GM23338 (cell line): ENCODE results near the gene TYK2. TPM values are rescaled to one million over a fixed set of nuclear protein-coding genes. Genes with fewer than 3 reads are reported as not detected.

Experiments
- microRNA counts: library from miRNA; unstranded; fragments of <30 nt; microRNA quantifications from one replicate; lab custom pipeline; 2017
- microRNA-seq: library from miRNA; unstranded; fragments of <30 nt; microRNA quantifications from one replicate; pipeline ENCODE4, GENCODE V29; 2017
- polyA plus RNA-seq: library from polyadenylated mRNA; unstranded; fragments of >200 nt; fragmentation: Nextera tagmentation; extraction: Ambion mirVana; gene quantifications from 2 replicates; pipeline ENCODE4 v1.2.1, GENCODE V29; 2016
- small RNA-seq: library from RNA; depleted of rRNA; stranded (forward); fragments of <200 nt; gene quantifications from one replicate; pipeline ENCODE3, GENCODE V24; 2014; ENCODE audit warnings: low replicate concordance
- total RNA-seq: library from RNA; depleted of rRNA; stranded (reverse); fragments of >200 nt; shearing (Covaris generic); gene quantifications from 2 replicates; pipeline ENCODE4 v1.2.3, GENCODE V29; 2014; rRNA removed

Gene TYK2
- total and polyA plus RNA-seq, 2 experiments from 2014 or later, result 29.1 to 30.7 TPM

MicroRNAs encoded within 50 kb of the gene (microRNA counts, 767-probe panel; counts per million panel counts)
- microRNA hsa-miR-1181 (lab: Ali Mortazavi, UCI), result not detected

Small RNA genes within 50 kb of the gene (microRNA-seq; reads per million reads assigned to microRNA genes)
- not detected for gene MIR1181

Small RNA genes within 50 kb of the gene (small RNA-seq; reads per million reads assigned to genes)
- gene AC011511.1 (not detected), gene AC011511.4 (not detected)

Other genes with a start within 250 kb of the TYK2 start
- 224 and 238 TPM in 2 replicates for gene DNMT1, start 185.6 kb downstream of the TYK2 start, total RNA-seq
- gene DNMT1, start 185.6 kb downstream of the TYK2 start, polyA plus RNA-seq, result 589 and 593 TPM in 2 replicates
- 13.2 and 13.9 TPM in 2 replicates for gene S1PR2, start 149.2 kb downstream of the TYK2 start, total RNA-seq
- 8.9 and 9.2 TPM in 2 replicates for gene S1PR2, start 149.2 kb downstream of the TYK2 start, polyA plus RNA-seq
- 152 and 171 TPM in 2 replicates for gene MRPL4, start 128.4 kb downstream of the TYK2 start, total RNA-seq
- gene MRPL4, start 128.4 kb downstream of the TYK2 start, polyA plus RNA-seq, result 92.0 and 102 TPM in 2 replicates
- gene ICAM1, start 109.5 kb downstream of the TYK2 start, total RNA-seq, result 3.5 and 3.6 TPM in 2 replicates
- 1.0 and 1.6 TPM in 2 replicates for gene ICAM1, start 109.5 kb downstream of the TYK2 start, polyA plus RNA-seq
- 1.0 and 3.8 TPM in 2 replicates for gene ICAM4, start 93.6 kb downstream of the TYK2 start, total RNA-seq
- 0.81 and 0.96 TPM in 2 replicates for gene ICAM4, start 93.6 kb downstream of the TYK2 start, polyA plus RNA-seq
- gene ICAM5, start 90.6 kb downstream of the TYK2 start, total RNA-seq, result 2.7 and 4.6 TPM in 2 replicates
- gene ICAM5, start 90.6 kb downstream of the TYK2 start, polyA plus RNA-seq, result 0.47 and 0.78 TPM in 2 replicates
- gene ZGLP1, start 70.8 kb downstream of the TYK2 start, total RNA-seq, result 1.5 and 4.7 TPM in 2 replicates
- 5.3 and 5.9 TPM in 2 replicates for gene ZGLP1, start 70.8 kb downstream of the TYK2 start, polyA plus RNA-seq
- gene FDX2, start 64.6 kb downstream of the TYK2 start, total RNA-seq, result 27.3 and 28.7 TPM in 2 replicates
- 29.7 and 35.0 TPM in 2 replicates for gene FDX2, start 64.6 kb downstream of the TYK2 start, polyA plus RNA-seq
- 88.3 and 96.7 TPM in 2 replicates for gene RAVER1, start 47.0 kb downstream of the TYK2 start, total RNA-seq
- 23.6 and 25.5 TPM in 2 replicates for gene RAVER1, start 47.0 kb downstream of the TYK2 start, polyA plus RNA-seq
- 9.6 TPM in 2 replicates for gene ICAM3, start 40.9 kb downstream of the TYK2 start, total RNA-seq
- gene ICAM3, start 40.9 kb downstream of the TYK2 start, polyA plus RNA-seq, result 14.7 and 19.2 TPM in 2 replicates
- 163 and 183 TPM in 2 replicates for gene CDC37, start 23.0 kb upstream of the TYK2 start, total RNA-seq
- 270 and 280 TPM in 2 replicates for gene CDC37, start 23.0 kb upstream of the TYK2 start, polyA plus RNA-seq
- gene PDE4A, start 40.0 kb upstream of the TYK2 start, total RNA-seq, result 5.2 and 5.4 TPM in 2 replicates
- 5.2 and 5.4 TPM in 2 replicates for gene PDE4A, start 40.0 kb upstream of the TYK2 start, polyA plus RNA-seq
- 71.5 and 77.5 TPM in 2 replicates for gene KEAP1, start 122.8 kb upstream of the TYK2 start, total RNA-seq
- 46.5 and 57.8 TPM in 2 replicates for gene KEAP1, start 122.8 kb upstream of the TYK2 start, polyA plus RNA-seq
- gene S1PR5, start 136.9 kb upstream of the TYK2 start, total RNA-seq, result 3.1 and 8.0 TPM in 2 replicates
- gene S1PR5, start 136.9 kb upstream of the TYK2 start, polyA plus RNA-seq, result 4.6 and 4.8 TPM in 2 replicates
- 53.2 and 55.5 TPM in 2 replicates for gene ATG4D, start 163.3 kb upstream of the TYK2 start, total RNA-seq
- 15.1 and 19.1 TPM in 2 replicates for gene ATG4D, start 163.3 kb upstream of the TYK2 start, polyA plus RNA-seq
- gene KRI1, start 185.4 kb upstream of the TYK2 start, total RNA-seq, result 23.8 and 25.0 TPM in 2 replicates
- 43.2 and 48.8 TPM in 2 replicates for gene KRI1, start 185.4 kb upstream of the TYK2 start, polyA plus RNA-seq
- 1.4 and 3.2 TPM in 2 replicates for gene CDKN2D, start 188.4 kb upstream of the TYK2 start, total RNA-seq
- 4.0 and 5.8 TPM in 2 replicates for gene CDKN2D, start 188.4 kb upstream of the TYK2 start, polyA plus RNA-seq
- gene AP1M2, start 206.7 kb upstream of the TYK2 start, total RNA-seq, result 158 and 165 TPM in 2 replicates
- gene AP1M2, start 206.7 kb upstream of the TYK2 start, polyA plus RNA-seq, result 128 and 141 TPM in 2 replicates
- gene SLC44A2, start 245.0 kb upstream of the TYK2 start, total RNA-seq, result 62.2 and 65.0 TPM in 2 replicates
- gene SLC44A2, start 245.0 kb upstream of the TYK2 start, polyA plus RNA-seq, result 41.2 and 43.2 TPM in 2 replicates